Prostate gland (tissue), 2 donors: ENCODE measurements around the gene KRT35. TPM values are rescaled to one million over a fixed set of nuclear protein-coding genes. Genes with fewer than 3 reads are reported as not detected.

ENCODE experiments used
- DNase-seq: peaks from one replicate; pipeline ENCODE4 v3.0.0-alpha.2; 2019; ENCODE audit warnings: low spot score
- H3K27ac ChIP-seq, 2 donors: fragments of 200-600 bp; sonication (generic); 2 replicates each; pipeline ENCODE4 v1.5.1; 2017 to 2019
- H3K27me3 ChIP-seq: fragments of 200-600 bp; sonication (generic); replicated peaks from 2 replicates; pipeline ENCODE4 v1.5.1; 2019; ENCODE audit not compliant: insufficient read depth
- H3K36me3 ChIP-seq, 2 donors: fragments of 200-600 bp; sonication (generic); 1 replicate in 1 of 2; 2 replicates in 1 of 2; pipeline versions ENCODE4 v1.5.1 to v1.8.1; 2017 to 2019
- H3K4me1 ChIP-seq: fragments of 200-600 bp; sonication (generic); replicated peaks from 2 replicates; pipeline ENCODE4 v1.5.1; 2019
- H3K4me3 ChIP-seq, 2 donors: fragments of 200-600 bp; sonication (generic); 2 replicates each; pipeline ENCODE4 v1.5.1; 2017 to 2019
- H3K9me3 ChIP-seq: fragments of 200-600 bp; sonication (generic); 2 replicates; pipeline ENCODE4 v1.5.1; 2017
- CTCF ChIP-seq, 4 experiments: fragments of 200-600 bp in 2 of 4; fragments of 450-650 bp in 2 of 4; sonication (generic) in 2 of 4; IDR thresholded peaks; 1 replicate in 3 of 4; 2 replicates in 1 of 4; pipeline ENCODE4 v1.5.1; 2016 to 2019; ENCODE audit warnings: antibody characterized with exemption in 4 of 4, mild to moderate bottlenecking in 2 of 4, moderate library complexity in 2 of 4
- POLR2A ChIP-seq: fragments of 450-650 bp; IDR thresholded peaks from one replicate; pipeline ENCODE4 v1.6.1; 2016; ENCODE audit warnings: antibody characterized with exemption, mild to moderate bottlenecking
- POLR2AphosphoS5 ChIP-seq: sonication (generic); formaldehyde crosslinking; IDR thresholded peaks from one replicate; pipeline ENCODE4 v1.6.1; 2017; ENCODE audit warnings: antibody characterized with exemption
- whole genome bisulfite sequencing: methylation state at CpG from one replicate; pipeline ENCODE4 v1.1.5; 2018; 5-methylcytosine and 5-hydroxymethylcytosine counted together
- intact Hi-C: fragments of 100-400 bp; cut with DNase I; formaldehyde crosslinking; loops from one replicate; pipeline ENCODE4 v1.14.2; 2022
- total RNA-seq, 2 donors: library from RNA; depleted of rRNA; stranded (reverse); fragments of >200 nt; gene quantifications; one replicate each; pipeline ENCODE4 v1.1.0, GENCODE V29; 2016

The KRT35 gene
- total RNA-seq, 2 donors from 2014 or later = not detected

GRCh38 chr17:41486316-41486715 lies 5.4 kb upstream of the KRT35 start:
- Histone ChIP-seq H3K27me3 (no peaks in the 10 kb centered on the region), H3K4me3 (no peak overlapping the region), H3K4me1 (no peaks in the 10 kb centered on the region), H3K9me3 (no peaks in the 10 kb centered on the region), H3K27ac (no peak overlapping the region), H3K36me3 (no peaks in the 10 kb centered on the region)
- intact Hi-C loops = no loop called here
- no peak for TF ChIP-seq POLR2A
- TF ChIP-seq POLR2AphosphoS5 = no peak
- TF ChIP-seq CTCF (IDR thresholded peaks at IDR 0.05) = no peak
- WGBS = 93% methylated on average over 13 of the region's 13 CpGs
- DNase-seq = no peak

GRCh38 chr17:41484920-41485904 lies 4.3 kb upstream of the KRT35 start:
- no peak for DNase-seq
- intact Hi-C loops = no loop called here
- WGBS = 93% methylated on average over 8 of the region's 8 CpGs

GRCh38 chr17:41483991-41484826 lies 3.3 kb upstream of the KRT35 start:
- H3K4me1 ChIP-seq = no peaks in the 10 kb centered on the region
- H3K27me3 ChIP-seq = no peaks in the 10 kb centered on the region
- DNase-seq = no peak
- no peak overlapping the region for H3K4me3 ChIP-seq
- H3K9me3 ChIP-seq = no peaks in the 10 kb centered on the region
- H3K36me3 ChIP-seq = no peaks in the 10 kb centered on the region
- WGBS = 65% methylated on average over 7 of the region's 7 CpGs
- intact Hi-C loops = no loop called here
- H3K27ac ChIP-seq = no peak overlapping the region
- TF ChIP-seq POLR2AphosphoS5 = no peak
- TF ChIP-seq CTCF (IDR thresholded peaks at IDR 0.05) = no peak
- no peak for TF ChIP-seq POLR2A

More at GRCh38 chr17:41484920-41485904, 4.3 kb upstream of the KRT35 start:
- Histone ChIP-seq H3K27ac (no peak overlapping the region), H3K4me1 (no peaks in the 10 kb centered on the region), H3K9me3 (no peaks in the 10 kb centered on the region), H3K36me3 (no peaks in the 10 kb centered on the region), H3K4me3 (no peak overlapping the region), H3K27me3 (no peaks in the 10 kb centered on the region)
- TF ChIP-seq CTCF (IDR thresholded peaks at IDR 0.05) (no peak), POLR2AphosphoS5 (no peak), POLR2A (no peak)

GRCh38 chr17:41483531-41483930 lies 2.6 kb upstream of the KRT35 start:
- 87% methylated on average over 9 of the region's 9 CpGs for WGBS
- Histone ChIP-seq H3K27me3 (no peaks in the 10 kb centered on the region), H3K4me3 (no peak overlapping the region), H3K9me3 (no peaks in the 10 kb centered on the region), H3K36me3 (no peaks in the 10 kb centered on the region), H3K27ac (no peak overlapping the region), H3K4me1 (no peaks in the 10 kb centered on the region)
- DNase-seq = no peak
- TF ChIP-seq CTCF (IDR thresholded peaks at IDR 0.05) = no peak
- no peak for TF ChIP-seq POLR2A
- TF ChIP-seq POLR2AphosphoS5 = no peak
- intact Hi-C loops = no loop called here
